ENCODE measurements around the gene GLRX2.

The GLRX2 gene

GRCh38 chr1:193113258-193113991, 8.2 kb upstream of the GLRX2 start:
- DNase-seq (ENCODE audit: low read depth in 3 of 3): no peak

GRCh38 chr1:193111641-193112090, 6.5 kb upstream of the GLRX2 start:
- DNase-seq (ENCODE audit: low read depth in 3 of 3): no peak

GRCh38 chr1:193110864-193111263, 5.7 kb upstream of the GLRX2 start:
- no peak for DNase-seq (ENCODE audit: low read depth in 3 of 3)

- DNase-seq (ENCODE audit: low read depth in 3 of 3): no peak
Observed at GRCh38 chr1:193110246-193110645, 5.0 kb upstream of the GLRX2 start.

GRCh38 chr1:193109619-193110018, 4.4 kb upstream of the GLRX2 start:
- DNase-seq (ENCODE audit: low read depth in 3 of 3): no peak

- DNase-seq (ENCODE audit: low read depth in 3 of 3): no peak
Observed at GRCh38 chr1:193108471-193108870, 3.3 kb upstream of the GLRX2 start.

- no peak for DNase-seq (ENCODE audit: low read depth in 3 of 3)
Observed at GRCh38 chr1:193105821-193106177, 585 bp upstream of the GLRX2 start.

- DNase-seq (ENCODE audit: low read depth in 3 of 3): no peak
Observed at GRCh38 chr1:193104502-193104906, 710 bp downstream of the GLRX2 start.

- DNase-seq (ENCODE audit: low read depth in 3 of 3): no peak
Observed at GRCh38 chr1:193103759-193104501, 1.3 kb downstream of the GLRX2 start.

GRCh38 chr1:193102662-193103061, 2.6 kb downstream of the GLRX2 start:
- no peak for DNase-seq (ENCODE audit: low read depth in 3 of 3)

GRCh38 chr1:193094112-193094511, 11.1 kb downstream of the GLRX2 start:
- DNase-seq (ENCODE audit: low read depth in 3 of 3): no peak

- no peak for DNase-seq (ENCODE audit: low read depth in 3 of 3)
Observed at GRCh38 chr1:193090865-193091264, 14.3 kb downstream of the GLRX2 start.

GRCh38 chr1:193087893-193088292, 17.3 kb downstream of the GLRX2 start:
- DNase-seq (ENCODE audit: low read depth in 3 of 3): no peak

- no peak for DNase-seq (ENCODE audit: low read depth in 3 of 3)
Observed at GRCh38 chr1:193086342-193086741, 18.9 kb downstream of the GLRX2 start.

GRCh38 chr1:193085263-193085662, 20.0 kb downstream of the GLRX2 start:
- no peak for DNase-seq (ENCODE audit: low read depth in 3 of 3)

GRCh38 chr1:193083365-193084088, 21.7 kb downstream of the GLRX2 start:
- DNase-seq (ENCODE audit: low read depth in 3 of 3): no peak

GRCh38 chr1:193079187-193079586, 26.0 kb downstream of the GLRX2 start:
- DNase-seq (ENCODE audit: low read depth in 3 of 3): no peak

GRCh38 chr1:193077991-193078390, 27.2 kb downstream of the GLRX2 start:
- no peak for DNase-seq (ENCODE audit: low read depth in 3 of 3)

- no peak for DNase-seq (ENCODE audit: low read depth in 3 of 3)
Observed at GRCh38 chr1:193070942-193071341, 34.3 kb downstream of the GLRX2 start.

- DNase-seq (ENCODE audit: low read depth in 3 of 3): no peak
Observed at GRCh38 chr1:193070386-193070753, 34.8 kb downstream of the GLRX2 start.

GRCh38 chr1:193069748-193070385, 35.3 kb downstream of the GLRX2 start:
- no peak for DNase-seq (ENCODE audit: low read depth in 3 of 3)

- no peak for DNase-seq (ENCODE audit: low read depth in 3 of 3)
Observed at GRCh38 chr1:193068013-193068412, 37.2 kb downstream of the GLRX2 start.

All from stimulated activated CD4-positive, alpha-beta T cell treated with anti-CD3 and anti-CD28 coated beads, TNF-alpha, amount 100 ng/mL, for 4 hours (primary cell).